Right lobe of liver (tissue), 4 donors: ENCODE data around the gene OPALIN.

Experiments
- POLR2A ChIP-seq: fragments of 450-650 bp; IDR thresholded peaks from one replicate; pipeline ENCODE4 v1.6.1; 2017; ENCODE audit warnings: antibody characterized with exemption, mild to moderate bottlenecking
- TF ChIP-seq, protein P1 (sequence below), 4 donors: fragments of 200-600 bp in 3 of 4; fragments of 450-650 bp in 1 of 4; IDR thresholded peaks; one replicate each; pipeline versions ENCODE4 v1.5.1 to v1.8.0; 2016 to 2022; ENCODE audit warnings: antibody characterized with exemption in 4 of 4, mild to moderate bottlenecking in 2 of 4
- donor health status: DM: no; HTN: no; CAD: no.
- donor health status: DM: no; HTN: no; CAD: no.
- donor health status: DM: no; HTN: yes; CAD: no.

GRCh38 chr10:96407560-96408069 is 48.8 kb upstream of the OPALIN start:
- TF ChIP-seq, protein P1, sequence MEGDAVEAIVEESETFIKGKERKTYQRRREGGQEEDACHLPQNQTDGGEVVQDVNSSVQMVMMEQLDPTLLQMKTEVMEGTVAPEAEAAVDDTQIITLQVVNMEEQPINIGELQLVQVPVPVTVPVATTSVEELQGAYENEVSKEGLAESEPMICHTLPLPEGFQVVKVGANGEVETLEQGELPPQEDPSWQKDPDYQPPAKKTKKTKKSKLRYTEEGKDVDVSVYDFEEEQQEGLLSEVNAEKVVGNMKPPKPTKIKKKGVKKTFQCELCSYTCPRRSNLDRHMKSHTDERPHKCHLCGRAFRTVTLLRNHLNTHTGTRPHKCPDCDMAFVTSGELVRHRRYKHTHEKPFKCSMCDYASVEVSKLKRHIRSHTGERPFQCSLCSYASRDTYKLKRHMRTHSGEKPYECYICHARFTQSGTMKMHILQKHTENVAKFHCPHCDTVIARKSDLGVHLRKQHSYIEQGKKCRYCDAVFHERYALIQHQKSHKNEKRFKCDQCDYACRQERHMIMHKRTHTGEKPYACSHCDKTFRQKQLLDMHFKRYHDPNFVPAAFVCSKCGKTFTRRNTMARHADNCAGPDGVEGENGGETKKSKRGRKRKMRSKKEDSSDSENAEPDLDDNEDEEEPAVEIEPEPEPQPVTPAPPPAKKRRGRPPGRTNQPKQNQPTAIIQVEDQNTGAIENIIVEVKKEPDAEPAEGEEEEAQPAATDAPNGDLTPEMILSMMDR (IDR thresholded peaks at IDR 0.05) = no peak
- TF ChIP-seq POLR2A = no peak
